Measurements from ENCODE around the gene TFR2. TPM values are rescaled to one million over a fixed set of nuclear protein-coding genes. Genes with fewer than 3 reads are reported as not detected.

The TFR2 gene
- total and polyA plus RNA-seq, 2 of the 13 experiments (the other 11 are each of a cell fraction or from before 2014, with no cell fraction given), result 36.9 to 64.2 TPM

DNA sequence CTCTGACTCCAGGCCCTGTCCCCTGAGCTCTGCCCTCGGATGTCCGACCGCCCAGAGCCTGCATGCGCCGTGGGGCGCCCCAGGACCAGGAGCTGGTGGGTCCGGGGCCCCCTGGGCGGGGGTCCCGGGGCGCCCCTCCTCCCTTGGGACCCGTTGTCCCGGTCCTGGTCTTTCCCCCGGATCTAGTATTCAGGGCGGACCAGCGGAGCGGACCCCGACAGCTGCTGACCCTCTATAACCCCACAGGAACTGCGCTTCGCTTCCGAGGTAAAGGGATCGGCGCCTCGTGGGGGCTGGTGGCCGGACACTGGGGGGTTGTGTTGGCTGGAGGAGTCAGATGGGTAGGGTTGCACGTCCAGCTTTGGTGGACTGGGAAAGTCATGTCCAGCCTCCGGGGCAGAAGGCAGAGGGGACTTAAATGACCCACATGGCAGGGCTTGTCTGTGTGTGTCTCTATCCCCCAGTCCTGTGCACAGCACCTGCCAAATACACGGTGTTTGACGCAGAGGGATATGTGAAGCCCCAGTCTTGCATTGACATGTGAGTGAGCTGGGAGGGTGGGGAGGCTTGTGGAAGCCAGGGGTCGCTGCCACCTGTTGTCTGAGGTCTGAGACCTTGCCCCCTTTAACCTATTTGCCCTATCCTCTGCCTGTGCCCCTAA lies 28.5 kb downstream of the TFR2 start (continued):
- TF ChIP-seq CREM (IDR thresholded peaks at IDR 0.05) (no peak), CREM (CRISPR knock-in tag; IDR thresholded peaks at IDR 0.05) (no peak), MATR3 (CRISPR knock-in tag; IDR thresholded peaks at IDR 0.05) (no peak), POGZ (CRISPR knock-in tag; IDR thresholded peaks at IDR 0.05) (no peak), POLR2G (IDR thresholded peaks at IDR 0.05; ENCODE audit: low read depth, low read length) (no peak), RBM22 (optimal IDR thresholded peaks at IDR 0.05; ENCODE audit: low read length) (no peak), NBN (conservative IDR thresholded peaks at IDR 0.05) (no peak), ZNF724P (CRISPR knock-in tag; IDR thresholded peaks at IDR 0.05; ENCODE audit: borderline replicate concordance) (no peak), EP300 (IDR thresholded peaks at IDR 0.05; ENCODE audit: low read depth in 2 of 2, low read length in 2 of 2) (no peak), EP300 (CRISPR knock-in tag; IDR thresholded peaks at IDR 0.05; ENCODE audit: borderline replicate concordance) (no peak), STAT5B (CRISPR knock-in tag; IDR thresholded peaks at IDR 0.05) (no peak), ZNF510 (CRISPR knock-in tag; IDR thresholded peaks at IDR 0.05; ENCODE audit: low read depth) (no peak), SOX13 (IDR thresholded peaks at IDR 0.05) (no peak), SOX13 (CRISPR knock-in tag; conservative IDR thresholded peaks at IDR 0.05 in 1 of 2, IDR thresholded peaks at IDR 0.05 in 1 of 2) (no peak), ZNF75D (CRISPR knock-in tag; IDR thresholded peaks at IDR 0.05; ENCODE audit: borderline replicate concordance) (no peak), KLF15 (CRISPR knock-in tag; IDR thresholded peaks at IDR 0.05; ENCODE audit: borderline replicate concordance) (no peak), ZNF577 (CRISPR knock-in tag; IDR thresholded peaks at IDR 0.05; ENCODE audit: borderline replicate concordance, low read depth) (no peak), SIX1 (CRISPR knock-in tag; IDR thresholded peaks at IDR 0.05; ENCODE audit: borderline replicate concordance) (no peak), ZNF660 (CRISPR knock-in tag; IDR thresholded peaks at IDR 0.05; ENCODE audit: borderline replicate concordance, low read depth) (no peak)
- TF ChIP-seq, protein P1, sequence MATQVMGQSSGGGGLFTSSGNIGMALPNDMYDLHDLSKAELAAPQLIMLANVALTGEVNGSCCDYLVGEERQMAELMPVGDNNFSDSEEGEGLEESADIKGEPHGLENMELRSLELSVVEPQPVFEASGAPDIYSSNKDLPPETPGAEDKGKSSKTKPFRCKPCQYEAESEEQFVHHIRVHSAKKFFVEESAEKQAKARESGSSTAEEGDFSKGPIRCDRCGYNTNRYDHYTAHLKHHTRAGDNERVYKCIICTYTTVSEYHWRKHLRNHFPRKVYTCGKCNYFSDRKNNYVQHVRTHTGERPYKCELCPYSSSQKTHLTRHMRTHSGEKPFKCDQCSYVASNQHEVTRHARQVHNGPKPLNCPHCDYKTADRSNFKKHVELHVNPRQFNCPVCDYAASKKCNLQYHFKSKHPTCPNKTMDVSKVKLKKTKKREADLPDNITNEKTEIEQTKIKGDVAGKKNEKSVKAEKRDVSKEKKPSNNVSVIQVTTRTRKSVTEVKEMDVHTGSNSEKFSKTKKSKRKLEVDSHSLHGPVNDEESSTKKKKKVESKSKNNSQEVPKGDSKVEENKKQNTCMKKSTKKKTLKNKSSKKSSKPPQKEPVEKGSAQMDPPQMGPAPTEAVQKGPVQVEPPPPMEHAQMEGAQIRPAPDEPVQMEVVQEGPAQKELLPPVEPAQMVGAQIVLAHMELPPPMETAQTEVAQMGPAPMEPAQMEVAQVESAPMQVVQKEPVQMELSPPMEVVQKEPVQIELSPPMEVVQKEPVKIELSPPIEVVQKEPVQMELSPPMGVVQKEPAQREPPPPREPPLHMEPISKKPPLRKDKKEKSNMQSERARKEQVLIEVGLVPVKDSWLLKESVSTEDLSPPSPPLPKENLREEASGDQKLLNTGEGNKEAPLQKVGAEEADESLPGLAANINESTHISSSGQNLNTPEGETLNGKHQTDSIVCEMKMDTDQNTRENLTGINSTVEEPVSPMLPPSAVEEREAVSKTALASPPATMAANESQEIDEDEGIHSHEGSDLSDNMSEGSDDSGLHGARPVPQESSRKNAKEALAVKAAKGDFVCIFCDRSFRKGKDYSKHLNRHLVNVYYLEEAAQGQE (IDR thresholded peaks at IDR 0.05; ENCODE audit: borderline replicate concordance in 1 of 2, low read depth in 1 of 2, low read length in 2 of 2), result no peak
- TF ChIP-seq, protein P2, sequence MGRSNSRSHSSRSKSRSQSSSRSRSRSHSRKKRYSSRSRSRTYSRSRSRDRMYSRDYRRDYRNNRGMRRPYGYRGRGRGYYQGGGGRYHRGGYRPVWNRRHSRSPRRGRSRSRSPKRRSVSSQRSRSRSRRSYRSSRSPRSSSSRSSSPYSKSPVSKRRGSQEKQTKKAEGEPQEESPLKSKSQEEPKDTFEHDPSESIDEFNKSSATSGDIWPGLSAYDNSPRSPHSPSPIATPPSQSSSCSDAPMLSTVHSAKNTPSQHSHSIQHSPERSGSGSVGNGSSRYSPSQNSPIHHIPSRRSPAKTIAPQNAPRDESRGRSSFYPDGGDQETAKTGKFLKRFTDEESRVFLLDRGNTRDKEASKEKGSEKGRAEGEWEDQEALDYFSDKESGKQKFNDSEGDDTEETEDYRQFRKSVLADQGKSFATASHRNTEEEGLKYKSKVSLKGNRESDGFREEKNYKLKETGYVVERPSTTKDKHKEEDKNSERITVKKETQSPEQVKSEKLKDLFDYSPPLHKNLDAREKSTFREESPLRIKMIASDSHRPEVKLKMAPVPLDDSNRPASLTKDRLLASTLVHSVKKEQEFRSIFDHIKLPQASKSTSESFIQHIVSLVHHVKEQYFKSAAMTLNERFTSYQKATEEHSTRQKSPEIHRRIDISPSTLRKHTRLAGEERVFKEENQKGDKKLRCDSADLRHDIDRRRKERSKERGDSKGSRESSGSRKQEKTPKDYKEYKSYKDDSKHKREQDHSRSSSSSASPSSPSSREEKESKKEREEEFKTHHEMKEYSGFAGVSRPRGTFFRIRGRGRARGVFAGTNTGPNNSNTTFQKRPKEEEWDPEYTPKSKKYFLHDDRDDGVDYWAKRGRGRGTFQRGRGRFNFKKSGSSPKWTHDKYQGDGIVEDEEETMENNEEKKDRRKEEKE (IDR thresholded peaks at IDR 0.05), result no peak
- TF ChIP-seq, protein P3, sequence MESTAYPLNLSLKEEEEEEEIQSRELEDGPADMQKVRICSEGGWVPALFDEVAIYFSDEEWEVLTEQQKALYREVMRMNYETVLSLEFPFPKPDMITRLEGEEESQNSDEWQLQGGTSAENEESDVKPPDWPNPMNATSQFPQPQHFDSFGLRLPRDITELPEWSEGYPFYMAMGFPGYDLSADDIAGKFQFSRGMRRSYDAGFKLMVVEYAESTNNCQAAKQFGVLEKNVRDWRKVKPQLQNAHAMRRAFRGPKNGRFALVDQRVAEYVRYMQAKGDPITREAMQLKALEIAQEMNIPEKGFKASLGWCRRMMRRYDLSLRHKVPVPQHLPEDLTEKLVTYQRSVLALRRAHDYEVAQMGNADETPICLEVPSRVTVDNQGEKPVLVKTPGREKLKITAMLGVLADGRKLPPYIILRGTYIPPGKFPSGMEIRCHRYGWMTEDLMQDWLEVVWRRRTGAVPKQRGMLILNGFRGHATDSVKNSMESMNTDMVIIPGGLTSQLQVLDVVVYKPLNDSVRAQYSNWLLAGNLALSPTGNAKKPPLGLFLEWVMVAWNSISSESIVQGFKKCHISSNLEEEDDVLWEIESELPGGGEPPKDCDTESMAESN (CRISPR knock-in tag; conservative IDR thresholded peaks at IDR 0.05), result no peak
